HG02840 (cell line): ENCODE measurements around the gene AKAP9.
"Not testable (repeated sequence)": the region's sequence is repeated elsewhere in the genome, so short reads cannot be mapped to it uniquely, and the experiment has no call there.

Source experiments
- ATAC-seq: cut with Tn5 transposase; IDR thresholded peaks from one replicate; pipeline ENCODE4 v1.9.1; 2021; ENCODE audit warnings: mild to moderate bottlenecking, moderate library complexity, moderate number of reproducible peaks; ENCODE audit not compliant: unreplicated experiment, low FRiP score

Gene AKAP9

GRCh38 chr7:92053312-92053711 is 112.7 kb downstream of the AKAP9 start:
- no peak for ATAC-seq

- ATAC-seq, result no peak
Measured at GRCh38 chr7:92056286-92056685, 115.6 kb downstream of the AKAP9 start.

GRCh38 chr7:92057375-92057774 is 116.7 kb downstream of the AKAP9 start:
- no peak for ATAC-seq

DNA sequence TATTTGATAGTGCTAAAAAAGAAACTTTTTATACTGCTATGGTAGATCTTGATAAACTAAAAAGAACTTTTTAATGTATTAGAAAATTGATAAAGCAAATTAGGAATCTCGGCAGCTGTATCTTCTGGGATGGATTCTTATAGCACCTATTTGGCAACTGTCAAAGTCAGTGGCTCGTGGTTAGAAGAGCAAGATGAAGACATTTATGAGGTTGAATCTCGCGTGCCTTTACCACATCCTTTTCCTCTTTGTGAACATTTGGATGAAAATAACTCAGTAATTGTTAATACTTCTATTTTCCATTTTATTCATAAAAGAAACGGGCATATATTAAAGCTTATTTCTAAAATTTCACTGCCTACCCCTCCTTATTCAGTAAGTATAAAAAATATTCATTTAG is 117.4 kb downstream of the AKAP9 start:
- no peak for ATAC-seq

GRCh38 chr7:92058899-92059298 is 118.2 kb downstream of the AKAP9 start:
- no peak for ATAC-seq

DNA sequence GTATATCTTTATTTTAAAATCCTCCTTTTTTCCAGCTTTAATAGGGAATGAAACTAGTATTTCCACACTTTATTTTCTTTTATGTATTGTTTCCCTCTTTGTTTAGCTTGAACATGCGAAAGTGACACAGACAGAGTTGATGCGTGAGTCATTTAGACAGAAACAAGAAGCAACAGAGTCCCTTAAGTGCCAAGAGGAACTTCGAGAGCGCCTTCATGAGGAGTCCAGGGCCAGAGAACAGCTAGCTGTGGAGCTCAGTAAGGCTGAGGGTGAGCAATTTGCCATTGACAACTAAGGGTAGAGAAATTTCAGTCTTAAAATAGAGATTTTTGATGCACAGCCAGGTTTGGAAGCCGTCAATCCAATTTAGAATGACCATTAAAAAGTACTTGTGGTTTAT is 120.5 kb downstream of the AKAP9 start:
- no peak for ATAC-seq

GRCh38 chr7:92064438-92065029 is 123.9 kb downstream of the AKAP9 start:
- ATAC-seq, result no peak

DNA sequence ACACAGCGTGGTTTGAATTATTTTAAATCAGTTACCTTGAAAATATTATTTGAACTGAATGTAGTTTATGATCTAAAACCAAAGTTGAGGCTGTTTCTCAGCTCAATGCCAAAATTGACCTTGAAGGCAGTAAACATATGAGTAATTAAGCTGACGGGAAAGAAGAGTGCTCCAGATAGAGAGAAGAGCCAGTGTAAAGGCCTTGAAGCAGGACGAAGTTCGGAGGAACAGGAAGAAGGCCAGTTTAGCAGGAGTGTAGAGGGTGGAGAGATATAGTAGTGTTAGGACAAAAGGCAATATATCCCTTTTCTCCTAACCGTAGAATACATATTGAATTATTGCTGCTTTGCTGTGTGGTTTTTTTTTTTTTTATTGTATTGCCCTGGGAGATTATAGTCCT is 130.4 kb downstream of the AKAP9 start:
- ATAC-seq, result no peak

- no peak for ATAC-seq
Measured at GRCh38 chr7:92072121-92072520, 131.5 kb downstream of the AKAP9 start.

DNA sequence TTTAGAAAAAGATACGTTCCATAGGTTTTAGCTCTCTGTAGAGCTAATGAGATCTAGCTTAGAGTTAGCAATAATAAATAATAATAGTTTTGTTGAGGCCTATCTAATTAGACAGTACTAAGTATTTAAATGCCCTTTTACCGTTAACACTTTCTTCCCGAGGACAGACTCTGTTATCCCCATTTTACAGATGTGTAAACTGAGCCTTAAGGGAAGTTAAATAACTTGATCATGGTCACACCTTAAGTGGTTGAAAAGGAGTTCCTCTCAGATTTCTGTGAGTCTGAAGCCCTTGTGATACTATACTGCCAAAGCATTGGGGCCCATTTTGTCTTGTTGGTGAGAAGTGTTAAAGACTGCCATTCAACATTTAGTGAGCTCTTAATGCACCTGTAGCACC is 132.0 kb downstream of the AKAP9 start:
- ATAC-seq, result no peak

GRCh38 chr7:92075455-92076158 is 134.9 kb downstream of the AKAP9 start:
- no peak for ATAC-seq

- ATAC-seq, result no peak
Measured at GRCh38 chr7:92076509-92076908, 135.8 kb downstream of the AKAP9 start.

DNA sequence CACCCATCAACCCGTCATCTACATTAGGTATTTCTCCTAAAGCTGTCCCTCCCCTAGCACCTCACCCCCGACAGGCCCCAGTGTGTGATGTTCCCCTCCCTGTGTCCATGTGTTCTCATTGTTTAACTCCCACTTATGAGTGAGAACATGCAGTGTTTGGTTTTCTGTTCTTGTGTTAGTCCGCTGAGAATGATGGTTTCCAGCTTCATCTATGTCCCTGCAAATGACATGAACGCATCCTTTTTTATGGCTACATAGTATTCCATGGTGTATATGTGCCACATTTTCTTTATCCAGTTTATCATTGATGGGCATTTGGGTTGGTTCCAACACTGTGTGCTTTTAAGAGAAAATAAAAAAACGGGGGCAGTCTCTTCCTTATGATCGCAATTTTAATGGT is 143.3 kb downstream of the AKAP9 start:
- not testable (repeated sequence) for ATAC-seq

DNA sequence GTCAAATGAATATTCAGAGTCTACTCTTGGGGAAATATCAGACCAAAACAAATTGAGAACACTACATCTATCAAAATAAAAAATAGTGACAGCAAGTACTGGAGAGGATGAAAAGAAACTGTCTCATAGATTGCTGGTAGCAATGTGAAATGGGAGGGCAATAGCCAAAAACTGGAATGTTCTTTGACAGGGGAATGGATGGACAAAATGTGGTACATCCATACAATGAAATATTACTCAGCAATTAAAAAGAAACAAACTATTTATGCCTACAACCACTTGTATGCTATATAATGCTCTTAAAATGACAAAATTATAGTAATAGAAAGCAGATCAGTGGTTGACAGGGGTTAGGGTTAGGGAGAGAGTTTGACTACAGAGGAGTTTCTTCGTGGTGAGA is 147.6 kb downstream of the AKAP9 start:
- ATAC-seq, result no peak

- ATAC-seq, result no peak
Measured at GRCh38 chr7:92092210-92092609, 151.5 kb downstream of the AKAP9 start.

DNA sequence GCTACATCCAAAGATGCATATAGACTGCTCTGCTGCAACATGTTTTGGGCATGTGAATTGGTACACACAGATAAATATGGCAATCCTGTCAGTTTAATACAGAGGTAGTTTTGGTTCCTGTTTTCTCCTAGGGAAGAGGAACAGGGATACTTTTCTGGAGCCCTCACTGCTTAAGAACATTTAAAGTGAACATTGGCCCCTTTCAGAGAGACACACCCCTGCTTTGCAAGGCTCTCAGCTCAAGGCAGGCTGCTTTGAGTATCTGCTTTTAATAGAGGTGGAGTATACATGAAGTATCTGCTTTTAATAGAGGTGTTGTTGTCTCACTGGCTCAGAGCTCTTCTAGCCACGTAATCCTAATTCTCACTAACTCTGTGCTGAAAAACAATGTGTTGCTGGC is 154.7 kb downstream of the AKAP9 start:
- no peak for ATAC-seq

GRCh38 chr7:92100534-92100933 is 159.9 kb downstream of the AKAP9 start:
- ATAC-seq, result no peak

DNA sequence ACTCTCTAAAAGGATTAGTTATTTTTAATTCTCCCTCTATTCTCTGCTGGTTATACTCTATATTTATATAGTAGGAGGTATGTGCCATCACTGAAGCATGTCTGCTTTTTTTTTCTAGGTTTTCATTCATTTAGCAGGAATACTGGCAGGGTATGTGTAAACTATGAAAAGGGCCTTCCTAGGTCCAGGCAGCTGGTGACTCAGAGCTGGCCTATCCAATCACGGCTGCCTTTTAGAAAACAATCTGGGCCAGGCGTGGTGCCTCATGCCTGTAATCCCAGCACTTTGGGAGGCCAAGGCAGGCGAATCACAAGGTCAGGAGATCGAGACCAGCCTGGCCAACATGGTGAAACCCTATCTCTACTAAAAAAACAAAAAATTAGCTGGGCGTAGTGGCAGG is 162.2 kb downstream of the AKAP9 start:
- not testable (repeated sequence) for ATAC-seq

DNA sequence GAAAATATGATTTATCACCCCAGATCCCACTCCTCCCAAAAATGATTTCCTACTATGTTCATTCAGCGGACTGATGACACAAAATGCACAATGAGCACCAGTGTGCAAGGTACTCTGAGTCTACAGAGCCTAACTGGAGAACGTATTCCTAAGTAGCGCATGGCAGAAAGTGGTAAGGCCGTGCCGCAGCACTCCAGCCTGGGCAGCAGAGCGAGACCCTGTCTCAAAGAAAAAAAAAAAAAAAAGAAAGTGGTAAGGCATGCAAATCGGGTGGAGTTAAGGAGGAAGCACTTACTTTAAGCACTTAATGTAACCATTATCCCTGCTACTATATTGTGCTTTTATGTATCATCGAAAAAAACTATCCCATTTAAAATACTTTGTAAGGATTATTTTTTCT is 168.2 kb downstream of the AKAP9 start:
- no peak for ATAC-seq

- no peak for ATAC-seq
Measured at GRCh38 chr7:92110857-92111256, 170.2 kb downstream of the AKAP9 start.

- ATAC-seq, result no peak
Measured at GRCh38 chr7:92115821-92116220, 175.2 kb downstream of the AKAP9 start.

- no peak for ATAC-seq
Measured at GRCh38 chr7:92116949-92117348, 176.3 kb downstream of the AKAP9 start.
